ENCODE results near the gene KPNB1.

GRCh38 chr17:47622180-47622549 is 27.6 kb upstream of the KPNB1 start:
- no peak for TF ChIP-seq EZH2 (IDR thresholded peaks at IDR 0.05; ENCODE audit: insufficient read depth, poor library complexity, severe bottlenecking)
- TF ChIP-seq EZH2phosphoT487 (IDR thresholded peaks at IDR 0.05; ENCODE audit: insufficient read depth, low read depth), result no peak
